ENCODE data around the gene MGRN1. TPM values are rescaled to one million over a fixed set of nuclear protein-coding genes. Genes with fewer than 3 reads are reported as not detected.

Gene MGRN1
- total RNA-seq, 3 donors from 2014 or later: 72.3 to 80.2 (median 77.0) TPM

DNA sequence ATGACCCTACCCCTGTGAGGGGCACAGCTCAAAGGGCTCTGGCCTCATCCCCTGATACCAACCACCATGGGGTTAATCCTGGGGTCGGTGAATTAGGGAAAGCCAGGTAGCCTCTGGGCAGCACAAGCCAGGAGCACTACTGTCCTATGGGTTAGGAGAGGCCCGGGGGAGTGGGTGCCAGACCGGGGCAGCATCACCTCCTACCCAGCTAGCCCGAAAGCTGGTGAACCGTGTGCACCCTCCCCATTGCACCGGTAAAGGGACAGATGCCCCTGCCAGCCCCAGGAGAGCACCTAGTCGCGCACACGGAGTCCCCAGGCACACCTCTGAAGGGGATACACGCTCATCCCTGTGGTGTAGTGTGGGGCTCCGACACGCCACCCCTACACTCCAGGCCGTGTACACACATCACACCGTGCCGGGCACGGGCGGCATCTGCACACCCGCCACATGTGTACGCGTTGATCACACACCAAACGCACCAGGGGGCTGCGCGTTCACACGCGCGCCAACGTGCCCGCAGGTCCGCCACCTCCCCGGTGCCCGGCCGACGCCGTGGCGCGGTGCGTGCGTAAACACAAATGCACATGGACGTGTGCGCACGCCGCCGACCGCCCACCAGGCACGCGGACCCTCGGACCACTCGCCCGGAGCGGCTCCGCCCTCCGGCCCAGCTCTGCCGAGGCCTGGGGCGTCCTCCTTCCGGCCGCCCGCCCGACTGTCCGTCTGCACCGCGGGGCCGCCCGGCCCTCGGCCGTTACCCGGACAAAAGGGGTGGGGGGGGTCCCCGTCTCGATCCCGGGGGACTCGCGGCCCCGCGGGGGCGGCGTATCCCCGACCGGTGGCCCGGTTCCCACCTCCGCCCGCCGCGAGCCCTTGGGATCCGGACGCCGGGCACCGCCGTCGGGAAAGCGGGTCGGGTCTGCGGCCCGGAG, 10.7 kb upstream of the MGRN1 start:
- peak in 1 of 3 donors; percentile 35 for DNase-seq

DNA sequence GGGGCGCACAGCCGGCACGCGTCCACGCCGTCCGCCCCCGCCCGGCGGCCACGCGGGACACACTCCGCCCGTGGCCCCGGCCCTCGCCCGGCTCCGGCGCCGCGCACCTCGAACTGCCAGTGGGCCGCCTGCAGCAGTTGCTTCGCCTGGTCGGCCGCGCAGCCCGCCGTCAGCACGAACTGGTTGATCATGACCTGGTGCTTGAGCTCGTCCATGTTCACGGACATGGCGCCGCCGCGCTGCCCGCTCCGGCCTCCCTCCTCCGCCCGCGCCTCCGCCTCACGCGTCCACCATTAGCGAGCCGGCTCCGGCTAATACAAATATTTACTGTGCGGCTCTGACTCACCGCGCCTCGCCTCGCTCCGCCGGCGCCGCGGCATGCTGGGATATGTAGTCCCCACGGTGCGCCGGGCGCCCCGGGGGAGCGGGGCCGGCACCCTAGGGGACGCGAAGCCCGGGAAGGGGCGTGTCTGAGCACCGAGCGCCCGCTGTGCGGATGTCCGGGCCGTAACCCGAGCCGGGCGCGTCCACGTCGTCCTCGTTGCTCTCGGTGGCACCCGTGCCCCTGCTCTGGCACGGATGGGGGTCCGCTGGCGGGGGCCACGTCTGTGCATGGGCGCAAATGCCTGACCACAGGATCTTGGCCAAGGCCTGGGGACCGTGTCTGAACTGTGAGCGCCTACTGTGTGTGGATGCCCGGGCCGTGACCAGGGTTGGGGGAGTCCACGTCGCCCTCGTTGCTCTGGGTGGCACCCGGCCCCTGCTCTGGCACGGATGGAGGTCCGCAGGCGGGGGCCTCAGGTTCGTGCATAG, 9.8 kb upstream of the MGRN1 start, which contains the start of gene UBALD1:
Gene UBALD1, minus strand, starts transcription at position 318 of the 813 bp plus-strand sequence. Its CDS starts 91 bp downstream, at position 227.
- peaks cover 27% of the 10 kb centered on the region for H3K4me1 ChIP-seq (ENCODE audit: low read depth)
- no peaks in the 10 kb centered on the region for H3K9me3 ChIP-seq
- DNase-seq (peak; percentile 89 to 93 (median 91)), ATAC-seq (peak; percentile 74)
- intact Hi-C loops (cut with DNase I, micrococcal nuclease): no loop called here
- peak within 1 kb of the TSS; percentile 90 for H3K4me3 ChIP-seq
- TF ChIP-seq, protein P1, sequence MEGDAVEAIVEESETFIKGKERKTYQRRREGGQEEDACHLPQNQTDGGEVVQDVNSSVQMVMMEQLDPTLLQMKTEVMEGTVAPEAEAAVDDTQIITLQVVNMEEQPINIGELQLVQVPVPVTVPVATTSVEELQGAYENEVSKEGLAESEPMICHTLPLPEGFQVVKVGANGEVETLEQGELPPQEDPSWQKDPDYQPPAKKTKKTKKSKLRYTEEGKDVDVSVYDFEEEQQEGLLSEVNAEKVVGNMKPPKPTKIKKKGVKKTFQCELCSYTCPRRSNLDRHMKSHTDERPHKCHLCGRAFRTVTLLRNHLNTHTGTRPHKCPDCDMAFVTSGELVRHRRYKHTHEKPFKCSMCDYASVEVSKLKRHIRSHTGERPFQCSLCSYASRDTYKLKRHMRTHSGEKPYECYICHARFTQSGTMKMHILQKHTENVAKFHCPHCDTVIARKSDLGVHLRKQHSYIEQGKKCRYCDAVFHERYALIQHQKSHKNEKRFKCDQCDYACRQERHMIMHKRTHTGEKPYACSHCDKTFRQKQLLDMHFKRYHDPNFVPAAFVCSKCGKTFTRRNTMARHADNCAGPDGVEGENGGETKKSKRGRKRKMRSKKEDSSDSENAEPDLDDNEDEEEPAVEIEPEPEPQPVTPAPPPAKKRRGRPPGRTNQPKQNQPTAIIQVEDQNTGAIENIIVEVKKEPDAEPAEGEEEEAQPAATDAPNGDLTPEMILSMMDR (IDR thresholded peaks at IDR 0.05): no peak
- H3K36me3 ChIP-seq (ENCODE audit: low read depth): no peaks in the 10 kb centered on the region

More for the DNA sequence above, 10.7 kb upstream of the MGRN1 start:
- peaks cover 27% of the 10 kb centered on the region for H3K4me1 ChIP-seq (ENCODE audit: low read depth)
- intact Hi-C loops (cut with DNase I, micrococcal nuclease): no loop called here
- TF ChIP-seq, protein P1 (IDR thresholded peaks at IDR 0.05): no peak
- no peaks in the 10 kb centered on the region for H3K9me3 ChIP-seq
- peak overlapping the region; percentile 90 for H3K4me3 ChIP-seq
- ATAC-seq: no peak
- no peaks in the 10 kb centered on the region for H3K36me3 ChIP-seq (ENCODE audit: low read depth)

DNA sequence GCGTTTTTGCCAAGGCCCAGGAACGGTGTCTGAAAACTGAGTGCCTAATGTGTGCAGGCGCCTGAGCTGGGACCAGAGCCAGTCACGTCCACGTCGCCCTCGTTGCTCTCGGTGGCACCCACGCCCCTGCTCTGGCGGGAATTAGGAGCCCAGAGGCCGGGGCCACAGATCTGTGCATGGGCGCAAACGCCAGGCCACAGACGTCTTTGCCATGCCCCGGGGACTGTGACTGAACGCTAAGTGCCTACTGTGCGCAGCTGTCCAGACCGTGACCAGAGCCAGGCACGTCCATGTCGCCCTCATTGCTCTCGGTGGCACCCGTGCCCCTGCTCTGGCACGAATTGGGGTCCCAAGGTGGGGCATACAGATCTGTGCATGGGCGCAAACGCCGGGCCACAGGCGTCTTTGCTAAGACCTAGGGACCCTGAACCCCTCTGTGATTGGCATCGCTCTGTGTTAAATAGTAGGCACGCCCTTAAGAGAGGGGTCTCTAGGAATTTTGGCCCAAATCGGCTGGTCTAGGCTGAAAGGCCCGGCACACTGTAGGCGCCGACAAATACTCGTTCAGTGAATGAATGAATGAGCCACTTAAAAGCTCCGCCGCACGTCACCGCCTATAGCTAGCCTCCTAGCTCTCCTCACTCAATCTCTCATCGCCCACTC, 9.1 kb upstream of the MGRN1 start:
- DNase-seq: peak; percentile 50 to 83 (median 69)
- peaks cover 27% of the 10 kb centered on the region for H3K4me1 ChIP-seq (ENCODE audit: low read depth)
- no peaks in the 10 kb centered on the region for H3K9me3 ChIP-seq
- H3K36me3 ChIP-seq (ENCODE audit: low read depth): no peaks in the 10 kb centered on the region
- peak; percentile 5 for ATAC-seq
- TF ChIP-seq, protein P1 (IDR thresholded peaks at IDR 0.05): no peak
- no peak overlapping the region for H3K4me3 ChIP-seq
- intact Hi-C loops (cut with DNase I, micrococcal nuclease): no loop called here

DNA sequence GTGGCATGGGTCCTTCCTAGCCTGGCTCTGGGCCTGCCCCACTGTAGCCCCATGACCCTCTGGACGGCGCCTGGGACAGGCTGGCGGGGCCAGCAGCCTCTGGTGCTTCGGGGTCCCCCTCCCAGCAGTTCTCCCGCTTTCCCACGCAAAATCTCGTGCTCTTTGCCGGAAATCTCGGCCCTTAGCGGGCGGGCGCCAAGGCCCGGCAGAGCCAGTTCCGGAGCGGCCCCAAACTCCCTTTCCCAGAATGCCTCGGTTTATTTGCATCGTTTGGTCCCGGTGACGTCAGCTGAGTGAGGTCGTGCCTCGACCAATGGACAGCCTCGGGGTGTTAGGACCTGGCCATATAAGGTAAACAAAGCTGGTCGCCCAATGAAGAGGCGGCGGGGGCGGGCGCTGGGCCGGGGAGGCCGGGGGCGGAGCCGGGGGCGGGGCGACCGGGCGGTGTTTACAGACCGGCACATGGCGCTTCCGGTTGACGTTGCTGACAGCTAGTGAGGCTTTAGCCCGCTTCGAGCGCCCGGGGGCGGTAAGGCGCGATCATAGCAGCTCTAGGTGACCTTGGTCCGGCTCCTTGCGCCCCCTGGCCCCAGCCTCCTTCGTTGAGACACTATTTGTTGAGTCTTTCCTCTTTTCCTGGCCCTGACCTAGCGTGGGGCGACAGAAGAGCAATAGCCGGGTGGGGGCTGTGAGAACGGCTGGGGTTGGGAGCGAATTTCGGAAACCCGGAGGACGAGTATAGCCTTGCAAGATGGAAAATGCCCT, 8.4 kb upstream of the MGRN1 start:
- peak; percentile 90 for ATAC-seq

More for the DNA sequence above, 8.4 kb upstream of the MGRN1 start:
- peak overlapping the region; percentile 20 for H3K4me3 ChIP-seq
- H3K4me1 ChIP-seq (ENCODE audit: low read depth): peaks cover 27% of the 10 kb centered on the region
- DNase-seq: peak; percentile 98 to 100 (median 100)
- TF ChIP-seq, protein P1 (IDR thresholded peaks at IDR 0.05): peak; percentile 37
- H3K36me3 ChIP-seq (ENCODE audit: low read depth): no peaks in the 10 kb centered on the region
- intact Hi-C loops (cut with DNase I, micrococcal nuclease): no loop called here
- H3K9me3 ChIP-seq: no peaks in the 10 kb centered on the region
